C1 segment of cervical spinal cord (tissue), 14 donors: ENCODE measurements around the gene GALC.
"Not testable (repeated sequence)": the region's sequence is repeated elsewhere in the genome, so short reads cannot be mapped to it uniquely, and the experiment has no call there.

Experiments
- DNase-seq, 14 donors: peaks; one replicate each; lab custom pipeline; 2025; lab: John Stamatoyannopoulos, UW

Gene GALC

GRCh38 chr14:87992718-87993628 lies at the start of gene GALC:
TSS of gene GALC (minus strand) at chr14:87993182. CDS start at chr14:87993164, 18 bp downstream.
- DNase-seq, result peak; percentile 43 to 95 (median 90)

GRCh38 chr14:88040146-88040545 lies 47.2 kb upstream of the GALC start:
- DNase-seq, result peak in 1 of 14 donors; percentile 84

- peak in 1 of 14 donors; percentile 3 for DNase-seq
These were observed 46.2 kb upstream of the GALC start for GRCh38 chr14:88039197-88039596.

- no peak for DNase-seq
These were observed 44.3 kb upstream of the GALC start for GRCh38 chr14:88037325-88037724.

GRCh38 chr14:88036422-88036821 lies 43.4 kb upstream of the GALC start:
- DNase-seq, result no peak

- DNase-seq, result no peak
These were observed 41.1 kb upstream of the GALC start for GRCh38 chr14:88034076-88034475.

GRCh38 chr14:88032373-88032772 lies 39.4 kb upstream of the GALC start:
- DNase-seq, result no peak

GRCh38 chr14:88030892-88031291 lies 37.9 kb upstream of the GALC start:
- DNase-seq, result no peak

- no peak for DNase-seq
These were observed 37.1 kb upstream of the GALC start for GRCh38 chr14:88030079-88030478.

GRCh38 chr14:88029500-88029899 lies 36.5 kb upstream of the GALC start:
- DNase-seq, result no peak

- no peak for DNase-seq
These were observed 33.9 kb upstream of the GALC start for GRCh38 chr14:88026890-88027289.

GRCh38 chr14:88025313-88025712 lies 32.3 kb upstream of the GALC start:
- DNase-seq, result no peak

GRCh38 chr14:88024252-88025086 lies 31.5 kb upstream of the GALC start:
- not testable (repeated sequence) for DNase-seq

- DNase-seq, result no peak
These were observed 30.7 kb upstream of the GALC start for GRCh38 chr14:88023658-88024187.

GRCh38 chr14:88017535-88017934 lies 24.6 kb upstream of the GALC start:
- DNase-seq, result no peak

- DNase-seq, result no peak
These were observed 23.8 kb upstream of the GALC start for GRCh38 chr14:88016768-88017167.

- DNase-seq, result peak in 10 of 14 donors; percentile 8 to 66 (median 29)
These were observed 20.9 kb upstream of the GALC start for GRCh38 chr14:88013750-88014349.

- DNase-seq, result no peak
These were observed 19.5 kb upstream of the GALC start for GRCh38 chr14:88012495-88012894.

GRCh38 chr14:88010331-88010730 lies 17.3 kb upstream of the GALC start:
- no peak for DNase-seq

GRCh38 chr14:88009486-88009885 lies 16.5 kb upstream of the GALC start:
- no peak for DNase-seq

GRCh38 chr14:88008039-88008742 lies 15.2 kb upstream of the GALC start:
- DNase-seq, result no peak
